ENCODE data around the gene CCDC66.

CCDC66 gene

DNA sequence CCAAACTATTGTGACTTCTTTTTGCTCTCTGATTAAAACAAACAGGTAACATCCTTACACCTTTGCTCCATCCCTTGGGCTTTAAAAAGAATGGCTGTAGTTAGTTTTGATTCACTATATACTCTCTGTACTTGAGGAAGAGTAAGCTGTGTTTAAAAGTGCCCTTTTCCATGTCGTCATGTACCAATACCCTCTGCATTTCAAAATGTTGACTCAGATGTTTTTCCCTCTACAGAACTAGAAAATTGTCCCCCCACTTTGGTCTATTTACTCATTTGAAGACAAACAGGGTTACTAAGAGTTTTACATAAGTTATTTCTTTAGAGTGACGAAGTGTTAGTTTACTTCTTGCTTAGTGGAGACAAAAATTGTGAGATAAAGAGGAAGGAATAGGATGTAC, 63.4 kb downstream of the CCDC66 start:
- in situ Hi-C loops (cut with MboI; ENCODE audit: low sequenced_read_pairs) = no loop called here

DNA sequence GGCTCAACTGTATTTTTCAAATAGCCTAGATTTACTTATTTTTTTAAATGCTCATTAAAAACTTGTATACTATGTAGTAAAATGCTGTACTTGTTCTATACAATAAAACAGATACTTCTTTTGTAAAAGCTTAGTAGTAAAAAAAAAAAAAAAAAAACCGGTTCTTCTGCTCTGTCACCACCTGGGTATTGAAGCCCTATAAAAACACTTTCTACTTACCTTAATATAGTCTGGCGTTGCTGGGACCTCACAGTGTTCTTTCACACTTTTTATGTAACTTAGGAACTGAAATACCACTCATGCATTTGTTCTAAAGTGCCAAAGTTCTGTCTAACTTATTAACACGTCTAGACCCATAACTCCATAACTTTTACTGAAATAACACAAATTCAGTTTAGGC, 64.7 kb downstream of the CCDC66 start:
- in situ Hi-C loops (cut with MboI; ENCODE audit: low sequenced_read_pairs) = no loop called here

DNA sequence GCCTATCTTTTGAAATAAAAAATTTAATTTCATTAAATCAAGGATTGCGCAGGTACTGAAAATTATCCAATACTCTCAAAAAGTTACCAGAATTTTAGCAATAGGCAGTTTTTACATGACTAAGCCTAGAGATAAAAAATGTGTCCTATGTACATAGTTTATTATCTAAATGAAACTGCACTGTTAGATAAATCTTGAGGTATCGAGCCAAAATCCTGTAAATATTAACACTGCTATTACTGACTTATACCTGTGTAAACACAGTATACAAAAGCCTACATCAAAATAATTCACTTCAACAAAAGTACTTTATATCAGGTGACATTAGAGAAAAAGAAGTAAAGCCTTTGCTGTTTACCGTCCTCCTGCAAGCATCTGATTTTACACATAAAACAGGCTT, 65.4 kb downstream of the CCDC66 start:
- in situ Hi-C loops (cut with MboI; ENCODE audit: low sequenced_read_pairs) = no loop called here

DNA sequence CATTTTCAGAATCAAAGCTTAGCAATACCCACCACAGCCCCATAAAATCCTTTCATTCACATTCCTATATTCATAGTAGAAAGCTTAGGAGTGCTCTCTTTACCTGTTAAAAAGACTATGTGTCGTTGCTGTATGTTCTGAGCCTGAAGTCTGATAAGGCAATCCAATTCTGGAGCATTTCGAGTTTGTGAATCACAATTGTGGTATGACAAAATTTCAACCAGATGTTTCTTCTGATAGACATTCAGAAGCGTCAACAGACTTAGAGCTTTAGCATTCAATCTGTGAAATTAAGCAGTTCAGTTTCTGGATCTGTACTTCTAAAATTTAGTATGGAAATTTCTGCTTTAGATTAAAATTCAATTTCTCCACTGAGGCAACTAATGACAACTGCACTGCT, 67.8 kb downstream of the CCDC66 start:
- in situ Hi-C loops (cut with MboI; ENCODE audit: low sequenced_read_pairs) = no loop called here

DNA sequence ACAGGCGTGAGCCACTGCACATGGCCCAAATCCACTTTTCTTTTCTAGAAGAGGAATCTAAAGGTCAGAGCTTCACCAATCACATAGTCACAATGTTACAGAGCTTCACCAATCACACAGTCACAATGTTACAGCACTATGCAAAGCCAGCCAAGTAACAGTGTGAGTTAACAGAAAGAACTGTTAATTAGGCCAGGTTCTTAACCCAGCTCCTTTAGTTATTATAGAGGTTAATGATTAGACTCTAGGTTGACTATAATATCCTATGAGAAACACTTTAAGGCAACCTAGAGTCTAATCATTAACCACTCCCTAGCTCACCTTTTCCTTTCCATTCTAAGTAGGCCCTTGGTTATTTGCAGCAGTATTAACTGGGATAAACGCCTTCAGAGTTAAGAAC, 72.1 kb downstream of the CCDC66 start:
- in situ Hi-C loops (cut with MboI; ENCODE audit: low sequenced_read_pairs) = no loop called here

DNA sequence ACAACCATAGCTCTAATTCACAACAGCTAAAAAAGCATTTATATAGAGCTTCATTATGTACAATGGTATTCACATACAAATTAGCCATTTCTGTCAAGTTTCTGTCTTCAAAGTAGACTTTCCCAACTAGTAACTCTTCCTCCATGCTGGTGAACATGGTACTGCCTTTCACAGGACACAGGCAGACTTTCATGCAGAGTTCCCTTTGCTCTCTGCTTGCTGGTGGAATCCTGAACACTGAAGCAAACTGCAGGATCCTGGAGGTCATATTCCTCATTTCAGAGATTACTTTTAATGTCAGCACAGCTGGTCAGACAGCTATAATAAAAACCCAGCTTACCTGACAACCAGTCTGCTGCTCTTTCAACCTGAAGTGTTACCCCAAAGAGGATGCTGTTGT, 72.5 kb downstream of the CCDC66 start:
- in situ Hi-C loops (cut with MboI; ENCODE audit: low sequenced_read_pairs) = no loop called here

DNA sequence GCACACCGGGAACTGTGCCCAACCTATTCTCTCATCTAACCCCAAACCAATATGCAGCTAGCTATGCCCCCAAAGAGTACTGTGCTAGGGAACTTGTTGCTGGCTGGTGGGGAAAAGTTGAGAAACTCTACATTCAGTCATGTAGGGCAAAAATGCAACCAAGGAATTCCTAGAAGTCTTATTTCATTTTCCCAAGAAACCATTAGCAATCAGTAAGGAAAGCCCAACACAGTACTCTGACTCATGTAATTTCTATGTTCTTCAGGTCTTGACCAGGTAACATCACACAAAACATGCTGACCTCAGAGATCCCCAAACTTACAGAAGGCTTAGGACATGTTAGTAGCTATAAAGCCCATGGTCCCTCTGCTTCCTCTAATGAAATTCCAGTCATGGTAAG, 74.0 kb downstream of the CCDC66 start:
- in situ Hi-C loops (cut with MboI; ENCODE audit: low sequenced_read_pairs) = no loop called here

DNA sequence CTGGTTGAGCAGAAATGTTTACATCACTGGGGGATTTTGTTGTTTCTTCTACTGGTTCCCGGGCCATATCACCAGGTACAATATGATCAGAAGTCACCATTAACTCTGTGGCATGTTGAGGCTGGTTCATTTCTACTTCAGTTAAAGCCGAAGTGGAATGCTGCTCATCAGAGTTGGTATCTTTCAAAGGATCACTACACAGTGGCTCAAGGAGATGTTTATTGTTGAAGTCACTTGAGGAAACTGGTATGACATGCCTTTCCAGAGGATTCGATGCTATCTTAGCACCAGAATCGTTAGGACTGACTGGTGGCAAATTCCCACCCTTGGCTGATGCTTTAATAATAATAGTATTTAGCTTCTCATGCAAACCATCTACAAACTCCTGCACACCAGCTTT, 76.2 kb downstream of the CCDC66 start:
- in situ Hi-C loops (cut with MboI; ENCODE audit: low sequenced_read_pairs) = no loop called here

DNA sequence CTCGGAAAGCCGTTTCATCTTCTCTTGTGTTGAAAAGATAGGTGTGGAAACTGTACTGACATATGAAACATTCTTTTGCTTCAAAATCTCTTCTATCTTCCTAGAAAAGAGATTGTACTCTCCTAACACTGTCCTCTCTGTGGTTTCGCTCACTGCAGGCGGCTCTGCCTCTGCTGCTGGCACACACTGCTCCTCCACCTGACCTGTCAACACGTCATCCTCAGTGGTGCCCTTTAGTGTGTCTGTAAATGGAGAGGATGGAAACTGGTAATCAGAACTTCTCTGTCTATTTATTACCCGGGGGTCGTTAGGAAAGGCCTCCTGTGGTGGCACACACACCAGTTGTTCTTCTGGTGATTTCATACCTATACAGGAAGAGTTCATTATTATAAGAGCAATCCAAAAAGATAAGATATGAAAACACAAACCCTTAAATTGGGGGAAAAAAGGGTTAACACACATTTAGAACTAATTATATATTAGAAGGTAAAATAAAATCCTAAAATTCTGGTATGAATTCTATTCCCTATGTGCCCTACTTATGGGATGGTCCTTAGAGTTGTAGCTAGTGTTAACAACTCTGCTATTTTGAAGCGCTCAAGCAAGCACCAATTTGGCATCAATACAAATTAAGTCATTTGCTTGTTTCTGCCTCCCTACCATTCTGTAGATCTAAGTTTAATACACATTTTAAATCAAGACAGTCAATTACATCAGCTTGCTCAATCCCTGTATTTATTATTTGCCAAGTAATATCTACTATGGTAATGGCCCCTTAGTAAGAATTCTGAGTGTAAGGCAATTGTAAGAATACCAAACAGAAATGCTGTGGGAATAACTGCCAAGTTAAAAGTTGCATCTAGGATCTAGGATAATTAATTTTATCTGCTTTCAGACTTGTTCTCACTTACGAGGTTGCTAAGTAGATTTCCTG, 76.9 kb downstream of the CCDC66 start:
- in situ Hi-C loops (cut with MboI; ENCODE audit: low sequenced_read_pairs) = no loop called here

DNA sequence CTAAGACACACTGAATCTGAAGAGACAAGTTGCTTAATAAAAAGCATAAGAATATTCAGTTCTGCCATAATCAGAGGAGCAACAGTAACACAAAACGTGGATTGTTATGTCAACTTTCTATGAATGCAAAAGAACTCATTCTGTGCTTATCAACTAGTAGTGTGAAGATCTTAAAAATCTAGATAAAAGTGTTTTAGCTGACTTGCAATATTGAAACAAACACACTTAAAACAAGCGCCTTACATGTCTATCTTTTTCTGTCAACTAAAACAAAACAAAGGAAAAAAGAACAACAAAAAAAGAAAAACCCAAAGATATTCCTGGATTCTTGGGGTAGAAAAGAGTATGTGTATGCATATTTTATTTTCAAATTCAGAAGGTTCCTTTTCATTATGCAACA, 88.4 kb downstream of the CCDC66 start:
- in situ Hi-C loops (cut with MboI; ENCODE audit: low sequenced_read_pairs) = no loop called here

DNA sequence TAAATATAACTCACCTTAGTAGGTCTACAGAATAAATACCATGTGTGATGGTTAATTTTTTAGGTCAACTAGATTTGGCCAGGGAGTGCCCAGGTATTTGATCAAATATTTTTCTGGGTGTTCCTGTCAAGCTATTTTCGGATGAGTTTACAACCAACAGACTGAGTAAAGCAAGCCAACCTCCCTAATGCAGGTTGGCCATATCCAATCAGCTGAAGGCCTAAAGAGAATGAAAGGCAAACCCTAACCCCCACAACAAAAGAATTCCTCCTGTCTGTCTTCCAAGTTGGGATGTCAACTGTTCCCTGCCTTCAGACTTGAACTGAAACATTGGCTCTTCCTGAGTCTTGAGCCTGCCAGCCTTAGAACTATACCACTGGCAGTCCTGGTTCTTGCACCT, 97.5 kb downstream of the CCDC66 start:
- in situ Hi-C loops (cut with MboI; ENCODE audit: low sequenced_read_pairs) = no loop called here

DNA sequence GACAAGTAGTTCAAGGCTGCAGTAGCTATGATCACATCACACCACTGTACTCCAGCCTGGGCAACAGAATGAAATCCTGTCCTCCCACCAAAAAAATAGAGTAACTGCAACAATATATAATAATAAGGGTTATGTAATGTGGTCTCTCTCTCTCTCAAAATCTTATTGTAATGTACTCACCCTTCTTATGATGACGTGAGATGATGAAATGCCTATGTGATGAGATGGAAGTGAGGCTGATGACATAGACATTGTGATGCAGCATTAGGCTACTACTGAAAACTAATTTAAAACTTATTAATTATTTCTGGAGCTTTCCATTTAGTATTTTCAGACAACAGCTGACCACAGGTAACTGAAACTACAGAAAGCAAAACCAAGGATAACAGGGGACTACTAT, 98.7 kb downstream of the CCDC66 start:
- in situ Hi-C loops (cut with MboI; ENCODE audit: low sequenced_read_pairs) = no loop called here

DNA sequence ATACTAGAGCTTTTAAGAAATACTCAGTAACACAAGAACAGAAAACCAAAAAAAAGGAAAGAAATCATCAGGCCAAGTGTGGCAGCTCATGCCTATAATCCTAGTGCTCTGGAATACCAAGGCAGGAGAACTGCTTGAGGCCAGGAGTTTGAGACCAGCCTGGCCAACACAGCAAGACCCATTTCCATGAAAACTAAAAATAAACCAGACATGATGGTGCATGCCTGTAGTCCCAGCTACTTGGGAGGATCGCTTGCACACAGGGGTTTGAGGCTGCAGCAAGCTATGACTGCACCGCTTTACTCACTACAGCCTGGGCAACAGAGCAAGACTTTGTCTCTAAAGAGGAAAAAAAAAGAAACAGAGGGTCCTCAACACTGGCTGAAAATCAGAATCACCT, 107.8 kb downstream of the CCDC66 start:
- in situ Hi-C loops (cut with MboI; ENCODE audit: low sequenced_read_pairs) = no loop called here

DNA sequence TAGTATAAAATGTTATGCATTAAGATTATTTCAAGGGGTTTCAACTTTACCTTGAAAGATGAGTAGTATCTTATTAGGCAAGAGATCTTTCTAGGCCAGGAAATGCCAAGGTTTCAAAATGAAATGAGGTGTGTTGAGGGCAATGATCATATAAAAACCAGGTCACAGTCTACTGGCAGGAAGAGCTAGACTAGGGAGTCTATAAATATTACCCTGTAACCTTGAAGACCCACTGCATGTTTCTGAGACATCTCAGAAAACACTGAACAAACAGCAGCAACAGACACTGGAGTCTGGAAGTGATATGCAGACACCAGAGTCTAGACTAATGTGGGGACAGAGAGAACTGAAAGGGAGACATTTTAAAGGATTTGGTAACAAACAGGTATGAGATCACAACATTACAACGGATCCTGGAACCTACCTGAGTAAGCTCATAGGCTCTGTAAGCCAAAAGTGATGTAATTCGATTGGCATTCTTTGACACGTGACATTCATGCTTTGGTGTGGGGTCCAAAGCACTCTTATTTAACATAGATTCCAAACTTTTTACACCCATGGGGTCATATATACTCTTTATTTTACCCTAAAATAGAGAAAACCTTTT, 111.1 kb downstream of the CCDC66 start:
- in situ Hi-C loops (cut with MboI; ENCODE audit: low sequenced_read_pairs) = no loop called here
